HG02840 (cell line): ENCODE results near the gene TMEM63C.

Experiments
- ATAC-seq: cut with Tn5 transposase; IDR thresholded peaks from one replicate; pipeline ENCODE4 v1.9.1; 2021; ENCODE audit warnings: mild to moderate bottlenecking, moderate library complexity, moderate number of reproducible peaks; ENCODE audit not compliant: unreplicated experiment, low FRiP score

TMEM63C gene

DNA sequence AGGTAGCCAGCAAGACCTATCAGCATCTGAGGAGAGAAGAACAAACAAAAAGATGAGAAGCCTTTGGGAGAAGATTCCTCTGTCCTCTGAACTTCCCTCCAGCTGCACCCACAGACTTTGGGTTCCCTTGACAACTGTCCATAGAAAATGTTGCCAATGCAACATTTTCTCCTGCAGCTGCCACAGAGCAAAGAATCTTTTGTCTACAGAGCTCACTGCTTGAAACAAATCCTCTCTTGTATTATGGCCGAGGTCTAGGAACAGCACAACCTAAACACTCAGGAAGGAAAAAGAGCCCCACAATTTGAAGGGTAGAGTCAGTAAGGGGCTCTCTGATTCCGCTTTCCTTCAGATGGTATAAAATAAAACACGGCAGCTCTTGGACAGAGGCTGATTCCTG lies 124.8 kb downstream of the TMEM63C start:
- ATAC-seq, result no peak

- ATAC-seq, result no peak
These were observed 125.4 kb downstream of the TMEM63C start for GRCh38 chr14:77306851-77307496.
